ENCODE data around the gene BORCS5. TPM values are rescaled to one million over a fixed set of nuclear protein-coding genes. Genes with fewer than 3 reads are reported as not detected.

BORCS5 gene
- total RNA-seq, 1 experiment from 2014 or later, result 13.9 TPM

- Mint-ChIP-seq H3K4me3 (no peak overlapping the region), H3K4me1 (peaks cover 15 to 16% of the 10 kb centered on the region in 2 experiments), H3K27ac (no peak overlapping the region), H3K9me3 (peaks cover 9 to 10% of the 10 kb centered on the region in 2 experiments), H3K27me3 (ENCODE audit: low read depth) (peaks cover 2% of the 10 kb centered on the region; the same call in 1 of the 2 replicates), H3K36me3 (ENCODE audit: insufficient read depth in 1 of 3, low read depth in 3 of 3) (peaks cover 4 to 8% (median 5%) of the 10 kb centered on the region in 3 experiments; a peak in 4 of 7 replicates)
- no peaks in the 10 kb centered on the region for H3K79me1 ChIP-seq (ENCODE audit: insufficient read depth, low read depth, low read length, poor library complexity, severe bottlenecking)
- no peak overlapping the region for H4K8ac ChIP-seq (replicated peaks; ENCODE audit: insufficient read length, low read depth, low read length)
- no peak overlapping the region for H4K91ac ChIP-seq (ENCODE audit: insufficient read length, low read depth, low read length)
- no peak overlapping the region for H3K9ac ChIP-seq (ENCODE audit: extremely low read depth, insufficient read length, low read length)
- H3K79me2 ChIP-seq (ENCODE audit: insufficient read depth, low read length), result no peaks in the 10 kb centered on the region
- H3K23me2 ChIP-seq (ENCODE audit: insufficient read length, low read depth, low read length, poor library complexity, severe bottlenecking), result no peaks in the 10 kb centered on the region
- H3K9me3 ChIP-seq (ENCODE audit: control insufficient read depth, low read depth, low read length), result no peaks in the 10 kb centered on the region
- no peak overlapping the region for H2BK120ac ChIP-seq (ENCODE audit: low read depth, low read length, poor library complexity, severe bottlenecking)
- TF ChIP-seq CTCF (conservative IDR thresholded peaks at IDR 0.05), result no peak
- no peak overlapping the region for H4K5ac ChIP-seq (ENCODE audit: insufficient read length, low read depth, low read length)
- no peak overlapping the region for H2BK5ac ChIP-seq (ENCODE audit: insufficient read length, low read length)
- H2BK20ac ChIP-seq (ENCODE audit: low read depth, low read length, poor library complexity, severe bottlenecking), result no peak overlapping the region
- no peak overlapping the region for H3K27ac ChIP-seq (ENCODE audit: insufficient read length, low read depth, low read length)
- H3T11ph ChIP-seq (ENCODE audit: low read length), result no peak overlapping the region
- no peaks in the 10 kb centered on the region for H3K27me3 ChIP-seq (ENCODE audit: insufficient read depth, low read length)
- H3K4ac ChIP-seq (ENCODE audit: low read depth, low read length), result no peak overlapping the region
- no peaks in the 10 kb centered on the region for H4K20me1 ChIP-seq (ENCODE audit: control insufficient read depth, insufficient read depth, insufficient read length)
- no peak overlapping the region for H3K4me2 ChIP-seq (ENCODE audit: insufficient read depth, insufficient read length, low read length)
- peaks cover 4% of the 10 kb centered on the region; the same call in 1 of the 2 replicates for H3K4me1 ChIP-seq (ENCODE audit: insufficient read depth, low read length)
- no peak overlapping the region for H2AK5ac ChIP-seq (ENCODE audit: insufficient read length, low read length)
- no peak overlapping the region for H3K56ac ChIP-seq (ENCODE audit: insufficient read length, low read depth, low read length)
- H2BK15ac ChIP-seq (ENCODE audit: low read depth, low read length), result no peak overlapping the region
- no CpG with 5 or more reads among the region's 4 CpGs for WGBS (ENCODE audit: extremely low coverage, insufficient read length, low lambda C conversion rate)
- no peak for DNase-seq
- H2AFZ ChIP-seq (ENCODE audit: low read length), result no peak overlapping the region
- H3K14ac ChIP-seq (ENCODE audit: insufficient read depth, low read length), result no peak overlapping the region
- no peak overlapping the region for H3K23ac ChIP-seq (ENCODE audit: insufficient read length, low read depth, low read length)
- no peak overlapping the region for H2BK12ac ChIP-seq (ENCODE audit: insufficient read length, low read depth, low read length)
- no peak overlapping the region for H3K18ac ChIP-seq (ENCODE audit: insufficient read length, low read depth, low read length)
Measured at GRCh38 chr12:12323118-12323517, 33.8 kb upstream of the BORCS5 start.

Measured in H9 (cell line).